OCI-LY1 (cell line): Measurements from ENCODE around the gene PHKA1.
"Not testable (repeated sequence)": the region's sequence is repeated elsewhere in the genome, so short reads cannot be mapped to it uniquely, and the experiment has no call there.

Experiments
- H2AFZ ChIP-seq: fragments of 200-600 bp; sonication (generic), shearing (Covaris generic); 2 replicates; pipeline ENCODE4 v1.6.0; 2014; ENCODE audit warnings: antibody characterized with exemption, mild to moderate bottlenecking, low read length
- H3F3A ChIP-seq: fragments of 200-600 bp; sonication (generic), shearing (Covaris generic); 2 replicates; pipeline ENCODE4 v1.6.0; 2014; ENCODE audit warnings: mild to moderate bottlenecking, antibody characterized with exemption, low read length, moderate library complexity; ENCODE audit not compliant: insufficient read depth
- H3K27ac ChIP-seq: fragments of 200-600 bp; sonication (generic); 2 replicates; pipeline ENCODE4 v1.5.1; 2014; ENCODE audit warnings: low read length, mixed run types, mild to moderate bottlenecking, low read depth; ENCODE audit not compliant: poor library complexity, severe bottlenecking
- H3K27me3 ChIP-seq: fragments of 200-600 bp; sonication (generic); 2 replicates; pipeline ENCODE4 v1.6.0; 2014; ENCODE audit warnings: antibody characterized with exemption, mild to moderate bottlenecking, low read length, moderate library complexity; ENCODE audit not compliant: insufficient read depth
- H3K36me3 ChIP-seq: fragments of 200-600 bp; sonication (generic); 2 replicates; pipeline ENCODE4 v1.6.1; 2014; ENCODE audit warnings: mild to moderate bottlenecking, antibody characterized with exemption, low read length, moderate library complexity, mixed read lengths; ENCODE audit not compliant: insufficient read depth
- H3K4me1 ChIP-seq: fragments of 200-600 bp; sonication (generic); 2 replicates; pipeline ENCODE4 v1.5.1; 2014; ENCODE audit warnings: mild to moderate bottlenecking, low read length, moderate library complexity; ENCODE audit not compliant: insufficient read depth, severe bottlenecking
- H3K4me2 ChIP-seq: fragments of 200-600 bp; sonication (generic), shearing (Covaris generic); 2 replicates; pipeline ENCODE4 v1.6.1; 2014; ENCODE audit warnings: low read length
- H3K4me3 ChIP-seq: fragments of 200-600 bp; sonication (generic); 2 replicates; pipeline ENCODE4 v1.5.1; 2014; ENCODE audit warnings: low read length, low read depth, mild to moderate bottlenecking, mixed read lengths; ENCODE audit not compliant: poor library complexity, severe bottlenecking
- H3K79me2 ChIP-seq: fragments of 200-600 bp; shearing (Covaris generic); 2 replicates; pipeline ENCODE4 v1.6.1; 2016; ENCODE audit warnings: mixed run types, low read length, mixed read lengths; ENCODE audit not compliant: insufficient read depth
- H3K9ac ChIP-seq: fragments of 200-600 bp; sonication (generic), shearing (Covaris generic); 2 replicates; pipeline ENCODE4 v1.6.1; 2014; ENCODE audit warnings: mild to moderate bottlenecking, low read length, mixed read lengths
- H3K9me2 ChIP-seq: fragments of 200-600 bp; sonication (generic), shearing (Covaris generic); 2 replicates; pipeline ENCODE4 v1.6.1; 2014; ENCODE audit warnings: low read depth, mild to moderate bottlenecking, low read length, mixed read lengths
- H3K9me3 ChIP-seq: fragments of 200-600 bp; shearing (Covaris generic); 2 replicates; pipeline ENCODE4 v1.6.1; 2014; ENCODE audit warnings: low read length, mixed read lengths
- H4K20me1 ChIP-seq: fragments of 200-600 bp; sonication (generic), shearing (Covaris generic); 2 replicates; pipeline ENCODE4 v1.6.0; 2016; ENCODE audit warnings: mild to moderate bottlenecking, low read length; ENCODE audit not compliant: insufficient read depth
- CTCF ChIP-seq: fragments of 200-600 bp; sonication (generic), shearing (Covaris generic); IDR thresholded peaks from 2 replicates; pipeline ENCODE4 v1.5.1; 2017; ENCODE audit warnings: mild to moderate bottlenecking, antibody characterized with exemption, low read length, moderate library complexity, mixed read lengths
- EZH2 ChIP-seq: fragments of 200-600 bp; sonication (generic), shearing (Covaris generic); IDR thresholded peaks from 2 replicates; pipeline ENCODE4 v1.8.0; 2017; ENCODE audit warnings: borderline replicate concordance, mixed run types, mild to moderate bottlenecking, antibody characterized with exemption, low read length, moderate library complexity, mixed read lengths

The PHKA1 gene

GRCh38 chrX:72554448-72555140 lies 159.5 kb downstream of the PHKA1 start:
- no peak overlapping the region for H3K4me3 ChIP-seq
- no peaks in the 10 kb centered on the region for H3K9me2 ChIP-seq
- no peaks in the 10 kb centered on the region for H3K4me1 ChIP-seq
- H3K4me2 ChIP-seq, result no peak overlapping the region
- no peaks in the 10 kb centered on the region for H3K27me3 ChIP-seq
- TF ChIP-seq CTCF, result peak; percentile 33; the same call in 1 of the 2 replicates
- TF ChIP-seq EZH2, result no peak
- no peaks in the 10 kb centered on the region for H4K20me1 ChIP-seq
- H3K9ac ChIP-seq, result no peak overlapping the region
- no peaks in the 10 kb centered on the region for H3K9me3 ChIP-seq
- H3F3A ChIP-seq, result no peaks in the 10 kb centered on the region
- H3K27ac ChIP-seq, result no peak overlapping the region
- H2AFZ ChIP-seq, result no peak overlapping the region
- no peaks in the 10 kb centered on the region for H3K79me2 ChIP-seq
- no peaks in the 10 kb centered on the region for H3K36me3 ChIP-seq

- H3K4me1 ChIP-seq, H3K9me3 ChIP-seq, H3K27ac ChIP-seq, H3K4me3 ChIP-seq, H3K27me3 ChIP-seq, H3K36me3 ChIP-seq, H2AFZ ChIP-seq, H4K20me1 ChIP-seq, H3K9ac ChIP-seq, H3F3A ChIP-seq, H3K9me2 ChIP-seq, H3K4me2 ChIP-seq, H3K79me2 ChIP-seq: not testable (repeated sequence)
These were observed 161.7 kb downstream of the PHKA1 start for GRCh38 chrX:72552443-72552842.

- Histone ChIP-seq H3K27me3 (no peaks in the 10 kb centered on the region), H3K4me3 (no peak overlapping the region)
- TF ChIP-seq EZH2, result no peak
- TF ChIP-seq CTCF, result no peak
These were observed 168.1 kb downstream of the PHKA1 start for GRCh38 chrX:72545990-72546389.

GRCh38 chrX:72540318-72540717 lies 173.8 kb downstream of the PHKA1 start:
- H3K4me1 ChIP-seq, result no peaks in the 10 kb centered on the region
- H3K27me3 ChIP-seq, result no peaks in the 10 kb centered on the region
- H3K36me3 ChIP-seq, result no peaks in the 10 kb centered on the region
- TF ChIP-seq EZH2, result no peak
- peak; percentile 34; the same call in 1 of the 2 replicates for TF ChIP-seq CTCF
- H3K79me2 ChIP-seq, result no peaks in the 10 kb centered on the region
- H2AFZ ChIP-seq, result no peak overlapping the region
- no peaks in the 10 kb centered on the region for H3K9me3 ChIP-seq
- no peak overlapping the region for H3K4me2 ChIP-seq
- H3K9me2 ChIP-seq, result no peaks in the 10 kb centered on the region
- no peaks in the 10 kb centered on the region for H3F3A ChIP-seq
- H4K20me1 ChIP-seq, result no peaks in the 10 kb centered on the region
- H3K27ac ChIP-seq, result no peak overlapping the region
- H3K9ac ChIP-seq, result no peak overlapping the region
- H3K4me3 ChIP-seq, result no peak overlapping the region

More at GRCh38 chrX:72545990-72546389, 168.1 kb downstream of the PHKA1 start:
- no peaks in the 10 kb centered on the region for H3K9me3 ChIP-seq
- no peaks in the 10 kb centered on the region for H3K79me2 ChIP-seq
- H3K9me2 ChIP-seq, result no peaks in the 10 kb centered on the region
- no peak overlapping the region for H3K4me2 ChIP-seq
- no peaks in the 10 kb centered on the region for H3K36me3 ChIP-seq
- H4K20me1 ChIP-seq, result no peaks in the 10 kb centered on the region
- H3K27ac ChIP-seq, result no peak overlapping the region
- no peaks in the 10 kb centered on the region for H3K4me1 ChIP-seq
- no peaks in the 10 kb centered on the region for H3F3A ChIP-seq
- no peak overlapping the region for H3K9ac ChIP-seq
- H2AFZ ChIP-seq, result no peak overlapping the region
